ENCODE results near the gene HOMER3.

GRCh38 chr19:18921593-18921992 lies 19.4 kb downstream of the HOMER3 start:
- TF ChIP-seq SUZ12 (IDR thresholded peaks at IDR 0.05; ENCODE audit: extremely low read depth, insufficient read depth, insufficient read length) = no peak
- no peak for TF ChIP-seq YY1 (IDR thresholded peaks at IDR 0.05; ENCODE audit: insufficient read depth, insufficient read length)
- no peak for TF ChIP-seq ZNF274 (IDR thresholded peaks at IDR 0.05; ENCODE audit: low read depth, low read length)
